AG09319 (cell line): ENCODE measurements around the gene STKLD1.

Experiments
- DNase-seq: peaks from one replicate; pipeline ENCODE4 v3.0.0-alpha.2; 2010; ENCODE audit warnings: low read depth; ENCODE audit errors: extremely low read depth
- TF ChIP-seq, protein P1 (sequence below): IDR thresholded peaks from 2 replicates; pipeline ENCODE4 v1.5.1; 2011; ENCODE audit warnings: low read depth, mild to moderate bottlenecking, inconsistent platforms, low read length, moderate library complexity

The STKLD1 gene

DNA sequence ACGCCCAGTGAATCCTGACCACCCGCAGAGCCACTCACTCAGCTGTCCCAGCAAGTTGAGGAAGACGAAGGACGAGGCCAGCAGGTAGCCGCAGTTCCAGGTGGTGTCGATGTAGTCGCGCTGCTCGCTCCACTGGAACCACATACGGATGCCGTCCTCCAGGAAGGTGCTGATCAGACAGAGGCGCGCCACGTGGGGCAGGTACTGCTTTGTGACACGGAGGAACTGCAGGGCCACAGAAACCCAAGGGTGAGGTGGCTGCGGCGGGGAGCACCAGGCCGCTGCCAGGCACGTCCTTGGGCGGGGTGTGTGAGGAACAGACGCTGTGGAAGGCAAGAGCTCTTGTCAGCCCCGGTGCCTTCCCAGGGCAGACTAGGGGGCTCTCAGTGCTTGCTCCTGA, 8.9 kb upstream of the STKLD1 start:
- TF ChIP-seq, protein P1, sequence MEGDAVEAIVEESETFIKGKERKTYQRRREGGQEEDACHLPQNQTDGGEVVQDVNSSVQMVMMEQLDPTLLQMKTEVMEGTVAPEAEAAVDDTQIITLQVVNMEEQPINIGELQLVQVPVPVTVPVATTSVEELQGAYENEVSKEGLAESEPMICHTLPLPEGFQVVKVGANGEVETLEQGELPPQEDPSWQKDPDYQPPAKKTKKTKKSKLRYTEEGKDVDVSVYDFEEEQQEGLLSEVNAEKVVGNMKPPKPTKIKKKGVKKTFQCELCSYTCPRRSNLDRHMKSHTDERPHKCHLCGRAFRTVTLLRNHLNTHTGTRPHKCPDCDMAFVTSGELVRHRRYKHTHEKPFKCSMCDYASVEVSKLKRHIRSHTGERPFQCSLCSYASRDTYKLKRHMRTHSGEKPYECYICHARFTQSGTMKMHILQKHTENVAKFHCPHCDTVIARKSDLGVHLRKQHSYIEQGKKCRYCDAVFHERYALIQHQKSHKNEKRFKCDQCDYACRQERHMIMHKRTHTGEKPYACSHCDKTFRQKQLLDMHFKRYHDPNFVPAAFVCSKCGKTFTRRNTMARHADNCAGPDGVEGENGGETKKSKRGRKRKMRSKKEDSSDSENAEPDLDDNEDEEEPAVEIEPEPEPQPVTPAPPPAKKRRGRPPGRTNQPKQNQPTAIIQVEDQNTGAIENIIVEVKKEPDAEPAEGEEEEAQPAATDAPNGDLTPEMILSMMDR = no peak
- no peak for DNase-seq

DNA sequence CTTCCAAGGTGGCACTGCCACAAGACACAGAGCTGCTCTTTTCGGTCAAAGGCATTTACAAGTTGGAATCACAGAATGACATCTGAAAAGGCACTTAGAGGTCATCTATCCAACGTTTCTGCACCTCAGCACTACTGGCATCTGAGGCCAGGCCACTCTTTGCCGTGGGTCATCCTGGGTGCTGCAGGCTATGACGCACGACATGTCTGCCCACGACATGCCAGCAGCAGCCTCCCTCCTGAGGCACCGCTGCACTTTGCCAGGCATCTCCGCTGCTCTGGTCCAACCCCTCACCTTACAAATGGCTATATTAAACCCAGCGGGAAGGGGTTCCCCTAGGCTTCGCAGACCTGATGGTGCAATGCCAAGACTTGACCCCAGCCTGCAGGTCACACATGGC, 8.4 kb upstream of the STKLD1 start:
- no peak for DNase-seq
- TF ChIP-seq, protein P1 = no peak

DNA sequence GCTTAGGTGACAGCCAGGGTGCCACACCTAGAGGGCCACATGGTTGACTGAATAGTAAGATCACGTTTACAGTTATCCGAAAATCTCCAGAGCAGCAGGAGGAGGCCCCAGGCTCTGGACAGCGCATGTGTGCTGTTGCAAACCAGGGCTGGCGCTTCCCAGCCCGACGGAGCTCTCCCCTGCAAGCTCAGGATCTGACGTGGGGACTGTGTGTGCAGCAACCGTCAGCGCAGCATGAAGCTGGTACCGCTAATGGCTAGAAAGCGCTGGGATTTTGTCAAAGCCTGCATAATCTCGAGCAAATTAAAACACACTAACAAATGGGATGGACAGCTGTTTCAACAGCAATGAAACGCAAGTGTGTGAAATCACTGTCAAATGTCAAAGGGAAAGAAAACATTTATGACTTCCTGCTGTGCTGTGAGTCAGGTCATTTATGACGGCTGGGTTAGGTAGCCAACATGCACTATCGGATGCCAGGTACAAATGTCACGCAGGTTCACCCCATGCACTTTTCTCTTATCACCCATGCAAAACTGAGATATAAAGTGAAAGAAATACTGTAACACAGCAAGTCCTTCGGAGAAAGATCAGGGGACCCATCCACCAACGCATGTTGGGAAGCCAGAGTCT, 7.8 kb upstream of the STKLD1 start:
- TF ChIP-seq, protein P1 = no peak
- DNase-seq = no peak

DNA sequence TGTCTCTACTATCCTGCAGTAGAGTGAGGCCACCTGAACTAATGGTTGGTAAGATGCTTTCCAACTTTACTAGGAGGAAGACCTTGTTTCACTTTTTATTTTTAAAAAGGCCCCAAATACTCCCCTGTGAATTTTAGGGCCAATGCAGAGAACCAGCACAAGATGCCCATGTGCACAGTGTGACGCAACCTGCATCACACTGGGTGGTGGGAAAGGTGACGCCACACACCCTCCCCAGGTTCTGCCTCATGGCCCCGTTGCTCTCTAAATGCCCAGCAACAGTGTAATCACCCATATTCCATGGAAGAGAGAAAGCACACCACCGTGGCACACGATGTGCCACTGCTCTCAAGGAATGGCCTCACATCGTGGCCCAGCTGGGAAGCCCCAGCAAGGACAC, 6.7 kb upstream of the STKLD1 start:
- TF ChIP-seq, protein P1 = no peak
- DNase-seq = no peak

DNA sequence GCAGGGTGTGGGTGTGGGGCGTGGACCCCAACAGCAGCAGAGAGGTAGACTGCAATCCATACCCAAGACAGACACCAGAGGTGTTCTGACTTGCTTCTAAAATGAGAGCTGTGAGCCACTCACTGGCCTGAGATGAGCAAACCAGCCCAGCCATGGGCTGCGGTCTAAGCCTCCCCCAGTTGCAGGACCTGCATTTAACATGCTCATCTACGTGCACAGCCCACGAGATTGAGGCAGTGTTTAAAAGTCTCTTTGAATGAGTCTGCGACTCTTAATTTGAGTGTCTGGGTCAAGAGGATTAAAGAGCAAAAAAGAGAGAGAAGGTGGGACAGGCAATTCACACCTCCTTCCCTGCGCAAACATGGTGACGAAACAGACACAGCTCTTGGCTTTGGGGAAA, 6.2 kb upstream of the STKLD1 start:
- TF ChIP-seq, protein P1 = no peak
- no peak for DNase-seq

DNA sequence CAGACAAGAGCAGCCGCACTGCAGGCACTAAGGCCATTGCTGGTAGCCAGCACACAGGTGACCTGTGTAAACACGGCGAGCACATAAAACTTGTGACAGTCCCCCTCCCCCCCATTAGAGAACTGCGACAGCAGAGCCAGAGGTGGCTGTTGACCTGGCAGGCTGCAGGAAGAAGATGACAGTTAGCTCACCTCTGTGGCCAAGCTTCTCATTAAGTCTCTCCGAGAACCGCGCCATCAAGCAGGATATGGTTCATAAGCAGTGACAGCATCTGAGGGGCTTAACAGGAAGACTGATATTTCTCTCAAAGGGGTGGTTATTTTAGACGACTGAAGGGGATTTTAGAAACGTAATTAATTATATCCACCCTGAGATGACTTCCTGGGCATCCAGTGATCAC, 5.5 kb upstream of the STKLD1 start:
- DNase-seq = no peak
- TF ChIP-seq, protein P1 = no peak

DNA sequence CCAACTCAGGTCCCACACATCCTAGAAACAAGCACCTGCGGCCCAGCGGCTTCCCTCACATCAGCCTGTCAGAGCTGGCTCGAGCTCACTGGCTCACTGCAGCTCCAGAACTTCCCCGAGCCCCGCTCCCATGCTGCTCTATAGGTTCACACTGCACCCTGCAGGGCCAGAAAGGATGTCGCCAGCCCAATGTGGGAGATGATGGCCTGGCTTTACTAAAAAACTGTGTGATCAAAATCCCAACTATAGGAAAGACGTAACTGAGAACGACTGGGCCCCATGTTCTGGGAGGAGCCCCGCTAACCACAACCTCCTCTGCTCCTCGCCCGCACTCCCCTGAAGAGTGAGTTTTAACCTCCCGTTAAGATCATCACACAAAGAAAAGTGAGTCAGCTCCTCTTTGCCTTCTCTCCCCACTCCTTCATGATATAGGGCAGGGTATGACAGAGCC, 4.9 kb upstream of the STKLD1 start:
- TF ChIP-seq, protein P1 = no peak
- DNase-seq = no peak
